Suprapubic skin (tissue), 4 donors: ENCODE results near the gene SMPX. TPM values are rescaled to one million over a fixed set of nuclear protein-coding genes. Genes with fewer than 3 reads are reported as not detected.

Source experiments
- DNase-seq, 2 donors: peaks; one replicate each; pipeline ENCODE4 v3.0.0-alpha.2; 2019; ENCODE audit warnings: low spot score in 2 of 2
- H3K27ac ChIP-seq: fragments of 200-600 bp; sonication (generic); one replicate; pipeline ENCODE4 v1.5.1; 2019
- H3K27me3 ChIP-seq: fragments of 200-600 bp; sonication (generic); one replicate; pipeline ENCODE4 v1.5.1; 2019
- H3K36me3 ChIP-seq: fragments of 200-600 bp; sonication (generic); one replicate; pipeline ENCODE4 v1.5.1; 2019
- H3K4me1 ChIP-seq: fragments of 200-600 bp; sonication (generic); one replicate; pipeline ENCODE4 v1.5.1; 2019
- H3K4me3 ChIP-seq: fragments of 200-600 bp; sonication (generic); one replicate; pipeline ENCODE4 v1.5.1; 2019; ENCODE audit warnings: mild to moderate bottlenecking
- H3K9me3 ChIP-seq: fragments of 200-600 bp; sonication (generic); one replicate; pipeline ENCODE4 v1.5.1; 2019
- EP300 ChIP-seq: sonication (generic); formaldehyde crosslinking; IDR thresholded peaks from one replicate; pipeline ENCODE4 v1.6.1; 2017; ENCODE audit warnings: antibody characterized with exemption
- POLR2A ChIP-seq, 2 donors: fragments of 450-650 bp; IDR thresholded peaks; one replicate each; pipeline ENCODE4 v1.6.1; 2017; ENCODE audit warnings: antibody characterized with exemption in 2 of 2, mild to moderate bottlenecking in 2 of 2, moderate library complexity in 2 of 2
- POLR2AphosphoS5 ChIP-seq, 3 donors: sonication (generic); formaldehyde crosslinking; IDR thresholded peaks; one replicate each; pipeline ENCODE4 v1.6.1; 2017; ENCODE audit warnings: antibody characterized with exemption in 3 of 3
- WGBS: methylation state at CpG from one replicate; pipeline ENCODE4 v1.1.5; 2018; 5-methylcytosine and 5-hydroxymethylcytosine counted together
- total RNA-seq, 4 donors: library from RNA; depleted of rRNA; stranded (reverse); fragments of >200 nt; gene quantifications; one replicate each; pipeline ENCODE4 v1.1.0, GENCODE V29; 2016
- TF ChIP-seq, protein P1 (sequence below), 2 donors: fragments of 200-600 bp in 1 of 2; fragments of 450-650 bp in 1 of 2; sonication (generic) in 1 of 2; IDR thresholded peaks; one replicate each; pipeline ENCODE4 v1.5.1; 2016 to 2019; ENCODE audit warnings: antibody characterized with exemption in 2 of 2, mild to moderate bottlenecking in 1 of 2, moderate library complexity in 1 of 2

The SMPX gene
- total RNA-seq = not detected

DNA sequence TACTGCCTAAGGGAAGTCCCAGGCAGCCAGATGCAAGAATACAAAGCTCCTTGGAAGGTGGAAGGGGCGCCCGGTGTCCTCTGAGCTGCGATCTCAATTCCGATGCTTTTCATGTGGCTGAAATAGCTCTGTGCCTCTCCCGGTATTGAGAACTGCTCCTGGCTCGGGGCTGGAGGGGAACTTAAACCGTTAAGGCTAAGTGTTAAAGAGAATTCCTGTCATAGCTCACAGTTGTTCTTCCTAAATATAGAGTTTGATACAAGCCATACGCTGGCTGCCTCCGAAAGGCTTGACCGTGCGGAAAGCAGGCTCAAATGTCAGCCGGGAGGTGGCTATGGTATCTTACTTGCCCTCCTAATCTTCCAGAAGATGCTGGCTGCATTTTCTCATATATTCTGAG, at the start of gene SMPX:
SMPX (minus strand) TSS at position 157 of the 400 bp plus-strand sequence. CDS start 3,826 bp downstream, outside the sequence.
- no peak within 1 kb of the TSS for H3K27ac ChIP-seq
- TF ChIP-seq POLR2AphosphoS5 (IDR thresholded peaks at IDR 0.05) = no peak
- no peak for TF ChIP-seq EP300
- no peak for TF ChIP-seq POLR2A (IDR thresholded peaks at IDR 0.05)
- TF ChIP-seq, protein P1, sequence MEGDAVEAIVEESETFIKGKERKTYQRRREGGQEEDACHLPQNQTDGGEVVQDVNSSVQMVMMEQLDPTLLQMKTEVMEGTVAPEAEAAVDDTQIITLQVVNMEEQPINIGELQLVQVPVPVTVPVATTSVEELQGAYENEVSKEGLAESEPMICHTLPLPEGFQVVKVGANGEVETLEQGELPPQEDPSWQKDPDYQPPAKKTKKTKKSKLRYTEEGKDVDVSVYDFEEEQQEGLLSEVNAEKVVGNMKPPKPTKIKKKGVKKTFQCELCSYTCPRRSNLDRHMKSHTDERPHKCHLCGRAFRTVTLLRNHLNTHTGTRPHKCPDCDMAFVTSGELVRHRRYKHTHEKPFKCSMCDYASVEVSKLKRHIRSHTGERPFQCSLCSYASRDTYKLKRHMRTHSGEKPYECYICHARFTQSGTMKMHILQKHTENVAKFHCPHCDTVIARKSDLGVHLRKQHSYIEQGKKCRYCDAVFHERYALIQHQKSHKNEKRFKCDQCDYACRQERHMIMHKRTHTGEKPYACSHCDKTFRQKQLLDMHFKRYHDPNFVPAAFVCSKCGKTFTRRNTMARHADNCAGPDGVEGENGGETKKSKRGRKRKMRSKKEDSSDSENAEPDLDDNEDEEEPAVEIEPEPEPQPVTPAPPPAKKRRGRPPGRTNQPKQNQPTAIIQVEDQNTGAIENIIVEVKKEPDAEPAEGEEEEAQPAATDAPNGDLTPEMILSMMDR (IDR thresholded peaks at IDR 0.05) = no peak
- WGBS = 64% methylated on average over 12 of the region's 12 CpGs
- H3K36me3 ChIP-seq = no peaks in the 10 kb centered on the region
- no peak within 1 kb of the TSS for H3K4me3 ChIP-seq
- DNase-seq = no peak
- H3K4me1 ChIP-seq = no peaks in the 10 kb centered on the region
- H3K27me3 ChIP-seq = no peaks in the 10 kb centered on the region
- no peaks in the 10 kb centered on the region for H3K9me3 ChIP-seq

DNA sequence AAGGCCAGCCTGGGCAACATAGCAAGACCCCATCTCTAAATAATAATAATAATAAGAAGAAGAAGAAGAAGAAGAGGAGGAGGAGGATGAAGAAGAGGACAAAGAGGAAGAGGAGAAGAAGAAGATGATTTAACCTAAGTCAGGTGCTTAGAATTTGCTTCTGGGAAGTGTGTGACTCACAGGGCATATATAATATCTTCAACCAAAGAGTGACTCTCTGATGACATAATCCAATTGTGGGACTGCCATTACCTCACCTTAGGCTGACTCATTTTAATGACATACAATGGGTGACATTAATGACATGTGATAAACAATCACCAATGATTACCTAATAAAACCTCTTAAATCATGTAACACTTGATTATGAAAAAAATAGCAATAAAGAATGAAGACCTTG, 48.8 kb upstream of the SMPX start:
- H3K27ac ChIP-seq = no peak overlapping the region
- no peaks in the 10 kb centered on the region for H3K4me1 ChIP-seq
- TF ChIP-seq POLR2A (IDR thresholded peaks at IDR 0.05) = no peak
- no peak for TF ChIP-seq EP300
- TF ChIP-seq, protein P1 (IDR thresholded peaks at IDR 0.05) = no peak
- no peak for DNase-seq
- H3K9me3 ChIP-seq = no peaks in the 10 kb centered on the region
- no peaks in the 10 kb centered on the region for H3K36me3 ChIP-seq
- H3K4me3 ChIP-seq = no peak overlapping the region
- no peaks in the 10 kb centered on the region for H3K27me3 ChIP-seq

DNA sequence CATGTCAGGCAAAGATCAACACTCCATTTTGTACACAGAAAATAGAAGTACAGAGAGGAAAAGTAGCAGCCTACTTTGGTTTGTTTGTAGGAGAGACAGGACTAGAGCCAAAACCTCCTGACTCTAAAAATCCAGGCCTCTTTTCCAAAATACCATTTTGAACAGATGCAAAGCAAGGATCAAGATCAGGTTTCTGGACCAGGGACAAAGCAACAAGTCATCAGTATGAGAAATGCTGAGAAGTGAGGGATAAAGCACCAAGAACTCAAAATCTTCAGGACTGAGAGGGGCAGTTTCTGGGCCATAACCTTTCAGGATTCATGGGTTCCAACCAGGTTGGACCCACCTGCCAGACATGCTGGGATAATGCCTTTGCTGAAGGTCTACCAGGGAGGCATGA, 44.9 kb upstream of the SMPX start:
- Histone ChIP-seq H3K27me3 (no peaks in the 10 kb centered on the region), H3K4me1 (no peaks in the 10 kb centered on the region), H3K4me3 (no peak overlapping the region), H3K27ac (no peak overlapping the region), H3K9me3 (no peaks in the 10 kb centered on the region), H3K36me3 (no peaks in the 10 kb centered on the region)
- TF ChIP-seq, protein P1 (IDR thresholded peaks at IDR 0.05) = no peak
- TF ChIP-seq EP300 = no peak
- TF ChIP-seq POLR2AphosphoS5 (IDR thresholded peaks at IDR 0.05) = no peak
- no peak for TF ChIP-seq POLR2A (IDR thresholded peaks at IDR 0.05)
- DNase-seq = no peak

DNA sequence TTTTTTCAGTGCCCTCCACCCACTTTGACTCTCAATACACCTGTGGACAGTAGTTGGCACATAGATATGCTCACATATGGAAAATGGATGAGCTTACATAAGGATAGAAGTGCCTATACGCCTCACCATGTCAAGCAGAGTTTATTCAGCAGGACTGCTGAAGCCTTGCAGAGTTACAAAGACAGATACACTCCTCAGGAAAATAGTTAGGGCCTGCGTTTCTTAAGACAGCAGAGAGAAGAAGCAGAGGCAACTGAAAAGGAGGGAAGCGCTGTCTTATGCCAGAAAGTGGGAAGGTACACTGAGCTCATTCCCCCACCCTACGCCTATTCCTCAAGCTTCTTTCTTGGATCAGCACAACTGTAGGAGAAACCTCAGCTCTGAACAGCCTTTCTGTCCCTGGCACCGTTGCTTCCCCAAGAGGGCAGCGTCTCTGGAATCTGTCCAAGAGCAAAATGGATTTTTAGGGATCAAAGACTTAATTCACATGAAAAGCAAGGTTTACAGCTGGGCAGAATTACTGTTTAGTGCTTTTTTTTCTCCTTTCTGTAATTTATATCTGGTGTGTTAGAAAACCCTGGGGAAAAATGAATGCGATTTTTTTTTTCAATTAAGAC, 44.2 kb upstream of the SMPX start:
- TF ChIP-seq, protein P1 (IDR thresholded peaks at IDR 0.05) = no peak
- TF ChIP-seq POLR2AphosphoS5 (IDR thresholded peaks at IDR 0.05) (no peak), EP300 (no peak), POLR2A (IDR thresholded peaks at IDR 0.05) (no peak)
- Histone ChIP-seq H3K27ac (no peak overlapping the region), H3K9me3 (no peaks in the 10 kb centered on the region), H3K4me1 (no peaks in the 10 kb centered on the region), H3K4me3 (no peak overlapping the region), H3K27me3 (no peaks in the 10 kb centered on the region), H3K36me3 (no peaks in the 10 kb centered on the region)
- DNase-seq = no peak
- WGBS = 63% methylated on average over 7 of the region's 7 CpGs

DNA sequence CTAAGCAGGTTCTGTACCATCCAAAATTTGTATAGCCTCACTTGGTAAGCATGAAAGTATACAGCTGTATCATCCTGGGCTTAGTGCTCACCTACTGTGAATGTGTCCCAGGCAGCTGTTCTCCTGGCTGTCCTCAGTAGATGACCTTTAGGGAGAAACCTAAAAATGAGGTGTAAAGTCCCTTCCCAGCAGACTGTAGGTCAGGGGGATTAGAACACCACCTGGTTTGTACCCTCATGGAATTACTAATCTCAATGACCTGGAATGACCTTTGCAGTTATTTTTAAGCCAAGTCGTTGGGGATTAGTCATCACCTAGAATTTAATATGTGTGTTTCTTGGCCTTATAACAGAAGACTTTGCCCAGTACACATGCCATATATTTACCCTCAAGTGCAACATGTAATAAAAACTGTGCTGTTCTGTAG, 42.4 kb upstream of the SMPX start:
- Histone ChIP-seq H3K4me3 (no peak overlapping the region), H3K27ac (no peak overlapping the region), H3K36me3 (no peaks in the 10 kb centered on the region), H3K4me1 (no peaks in the 10 kb centered on the region), H3K27me3 (no peaks in the 10 kb centered on the region), H3K9me3 (no peaks in the 10 kb centered on the region)
- WGBS = 0% methylated on average over 1 of the region's 1 CpG
- DNase-seq = no peak
- no peak for TF ChIP-seq POLR2A (IDR thresholded peaks at IDR 0.05)
- TF ChIP-seq, protein P1 (IDR thresholded peaks at IDR 0.05) = no peak
- no peak for TF ChIP-seq POLR2AphosphoS5 (IDR thresholded peaks at IDR 0.05)
